Mammary epithelial cell (primary cell): ENCODE measurements around the gene ZNF646.

Source experiments
- CTCF ChIP-seq, 2 donors: IDR thresholded peaks in 1 of 2; conservative IDR thresholded peaks in 1 of 2; 2 replicates each; pipeline ENCODE4 v1.5.1; 2011 to 2012; ENCODE audit warnings: inconsistent platforms in 2 of 2, low read length in 2 of 2, mild to moderate bottlenecking in 2 of 2, control low read depth in 1 of 2, low read depth in 1 of 2; ENCODE audit not compliant: insufficient read depth in 1 of 2; ENCODE audit errors: extremely low read depth in 1 of 2
- EZH2 ChIP-seq: IDR thresholded peaks from 2 replicates; pipeline ENCODE4 v1.6.1; 2012; ENCODE audit warnings: low read length, inconsistent platforms, borderline replicate concordance

DNA sequence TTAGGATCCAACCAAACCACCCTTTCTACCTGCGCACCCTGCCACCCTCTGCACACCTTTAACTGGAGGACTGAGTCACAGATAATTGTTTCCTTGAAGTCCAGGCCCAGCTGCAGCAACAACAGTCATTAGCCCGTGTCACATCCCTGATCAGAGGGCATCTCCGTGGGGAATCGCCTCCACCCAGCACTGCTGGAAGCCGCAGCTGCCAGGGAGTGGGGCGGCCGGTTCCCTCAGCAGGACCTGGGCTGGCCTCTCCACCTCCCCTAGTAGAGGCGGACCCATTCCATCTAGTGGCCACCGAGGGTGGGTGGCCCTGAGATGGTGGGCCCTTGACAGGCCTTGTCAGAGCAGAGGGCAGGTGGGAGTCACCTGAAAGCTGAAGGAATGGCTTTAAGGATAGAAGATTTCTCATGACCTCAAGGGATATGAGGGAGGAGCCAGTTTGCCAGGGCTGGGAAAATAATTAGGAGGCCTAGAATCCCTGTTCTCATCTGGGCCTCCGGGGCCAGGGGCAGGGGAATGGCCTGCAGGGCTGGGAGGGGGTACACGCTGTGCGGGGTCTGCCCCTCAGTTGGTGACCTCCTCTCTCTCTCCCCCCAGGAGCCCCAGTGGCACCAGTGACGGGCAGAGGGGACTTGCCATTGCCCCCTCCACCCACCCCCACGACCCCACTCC, 8.3 kb downstream of the ZNF646 start:
- no peak for TF ChIP-seq CTCF (conservative IDR thresholded peaks at IDR 0.05 in 1 of 2, IDR thresholded peaks at IDR 0.05 in 1 of 2; ENCODE audit: extremely low read depth in 1 of 2, insufficient read depth in 1 of 2, low read depth in 1 of 2, low read length in 2 of 2)
- TF ChIP-seq EZH2 = no peak
